ENCODE measurements around the gene ATXN7.

The ATXN7 gene

DNA sequence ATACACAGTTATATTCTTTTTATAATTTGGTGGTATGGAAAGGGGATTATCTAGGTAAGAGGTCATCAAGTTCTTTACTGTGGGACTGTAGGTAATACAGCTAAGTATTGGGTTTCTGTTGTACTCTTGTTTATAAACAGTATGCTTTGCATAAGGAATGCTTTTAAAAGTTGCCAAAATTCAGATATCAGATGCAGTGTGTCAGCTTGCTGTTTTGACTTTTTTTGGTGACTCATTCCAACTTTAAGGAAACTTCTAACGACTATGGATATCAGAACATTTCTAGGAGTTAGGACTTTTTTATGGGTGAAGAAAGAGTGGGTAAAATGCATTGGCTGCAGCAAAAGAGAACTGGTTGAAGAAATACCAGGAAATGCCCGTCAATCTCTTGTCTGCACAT is 45.8 kb downstream of the ATXN7 start:
- no peak for DNase-seq

DNA sequence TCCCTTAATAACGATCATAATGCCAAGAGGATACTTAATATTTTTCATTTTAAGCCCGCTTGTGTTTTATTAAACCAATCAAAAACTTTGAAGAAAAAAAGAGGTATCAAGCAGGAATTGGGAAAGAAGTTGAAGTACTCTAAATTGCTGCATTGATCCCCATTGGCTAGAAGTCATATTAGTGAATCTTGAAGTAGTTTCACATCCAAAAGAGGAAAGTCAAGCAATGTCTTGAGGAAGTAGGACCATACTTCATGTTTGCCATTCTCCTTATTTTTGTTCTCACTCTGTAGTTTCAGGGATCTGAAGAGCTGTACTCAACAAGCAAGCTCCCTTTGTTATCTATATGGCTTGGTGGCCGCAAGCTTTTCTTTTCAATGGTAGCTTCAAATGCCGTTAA is 46.3 kb downstream of the ATXN7 start:
- DNase-seq = no peak

DNA sequence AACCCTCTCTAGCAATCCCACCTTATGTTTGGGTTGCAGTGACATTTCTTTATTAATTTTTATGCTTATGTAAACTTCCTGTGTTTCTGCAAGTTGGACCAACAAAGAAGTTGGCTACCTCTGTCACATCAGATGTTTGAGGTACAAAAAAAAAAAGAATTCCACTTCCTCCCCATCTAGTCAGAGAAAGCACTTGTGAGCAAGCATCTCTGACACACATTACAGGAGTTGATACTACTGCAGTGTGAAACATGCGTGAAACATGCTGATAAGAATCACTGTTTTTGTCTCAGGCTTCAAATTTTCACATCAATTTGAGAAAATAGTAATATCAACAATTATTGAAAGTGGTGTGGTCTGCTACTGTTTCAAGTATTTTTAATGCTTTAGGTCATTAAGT is 47.2 kb downstream of the ATXN7 start:
- peak; percentile 63 for DNase-seq

DNA sequence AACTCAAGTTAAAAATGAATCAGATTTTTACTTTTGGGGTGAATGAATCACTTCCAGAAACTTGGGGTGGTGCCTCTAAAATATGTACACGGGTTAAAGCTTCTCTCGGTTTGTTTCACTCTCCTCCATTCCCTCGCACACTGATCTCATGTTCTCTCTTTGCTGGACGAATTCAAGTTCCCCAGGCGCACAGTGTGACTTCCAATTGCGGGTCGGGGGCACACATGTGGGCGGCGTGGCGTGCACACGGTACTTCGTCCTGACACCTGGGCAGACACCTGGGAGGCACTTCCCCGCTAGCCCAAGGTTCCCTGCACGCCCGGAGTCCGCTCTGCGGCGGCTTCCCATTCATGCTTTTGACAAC is 47.8 kb downstream of the ATXN7 start:
- DNase-seq = no peak

DNA sequence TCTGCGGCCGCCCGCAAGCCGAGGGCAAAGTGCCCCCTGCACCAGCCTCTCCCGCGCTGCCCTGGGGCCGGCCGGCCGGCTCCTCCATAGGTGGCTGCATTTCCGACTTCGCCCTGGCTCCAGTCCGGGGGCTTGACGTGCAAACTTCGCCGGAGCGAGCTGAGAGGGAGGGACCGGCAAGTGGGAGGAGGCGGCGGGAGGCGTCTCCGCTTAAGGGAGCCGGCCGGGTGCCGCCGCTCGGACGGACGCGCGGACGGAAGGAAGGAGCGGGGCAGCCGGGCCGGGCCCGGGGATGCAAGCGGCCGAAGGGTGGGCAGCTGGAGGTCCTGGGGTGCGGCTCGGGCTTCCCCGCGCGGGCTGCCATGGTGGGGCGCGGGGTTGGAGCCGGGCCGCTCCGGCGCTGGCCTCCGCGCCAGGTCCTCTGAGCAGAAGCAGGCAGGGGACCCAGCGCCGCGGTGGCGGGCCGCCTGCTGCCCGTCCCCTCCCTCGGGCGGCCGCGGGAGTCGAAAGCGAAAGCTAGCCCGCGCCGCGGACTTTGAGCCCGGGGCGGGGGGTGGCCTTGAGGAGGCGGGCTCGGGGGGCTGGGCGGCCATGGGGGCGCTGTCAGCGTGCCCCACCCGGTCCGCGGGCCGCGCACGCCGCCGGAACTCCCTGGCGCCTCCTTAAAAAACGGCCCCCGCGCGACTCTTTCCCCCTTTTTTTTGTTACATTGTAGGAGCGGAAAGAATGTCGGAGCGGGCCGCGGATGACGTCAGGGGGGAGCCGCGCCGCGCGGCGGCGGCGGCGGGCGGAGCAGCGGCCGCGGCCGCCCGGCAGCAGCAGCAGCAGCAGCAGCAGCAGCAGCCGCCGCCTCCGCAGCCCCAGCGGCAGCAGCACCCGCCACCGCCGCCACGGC is 48.5 kb downstream of the ATXN7 start, which contains the start of gene SCAANT1:
Gene SCAANT1, minus strand, starts transcription at position 511 of the 895 bp plus-strand sequence.
- peak; percentile 89 for DNase-seq

DNA sequence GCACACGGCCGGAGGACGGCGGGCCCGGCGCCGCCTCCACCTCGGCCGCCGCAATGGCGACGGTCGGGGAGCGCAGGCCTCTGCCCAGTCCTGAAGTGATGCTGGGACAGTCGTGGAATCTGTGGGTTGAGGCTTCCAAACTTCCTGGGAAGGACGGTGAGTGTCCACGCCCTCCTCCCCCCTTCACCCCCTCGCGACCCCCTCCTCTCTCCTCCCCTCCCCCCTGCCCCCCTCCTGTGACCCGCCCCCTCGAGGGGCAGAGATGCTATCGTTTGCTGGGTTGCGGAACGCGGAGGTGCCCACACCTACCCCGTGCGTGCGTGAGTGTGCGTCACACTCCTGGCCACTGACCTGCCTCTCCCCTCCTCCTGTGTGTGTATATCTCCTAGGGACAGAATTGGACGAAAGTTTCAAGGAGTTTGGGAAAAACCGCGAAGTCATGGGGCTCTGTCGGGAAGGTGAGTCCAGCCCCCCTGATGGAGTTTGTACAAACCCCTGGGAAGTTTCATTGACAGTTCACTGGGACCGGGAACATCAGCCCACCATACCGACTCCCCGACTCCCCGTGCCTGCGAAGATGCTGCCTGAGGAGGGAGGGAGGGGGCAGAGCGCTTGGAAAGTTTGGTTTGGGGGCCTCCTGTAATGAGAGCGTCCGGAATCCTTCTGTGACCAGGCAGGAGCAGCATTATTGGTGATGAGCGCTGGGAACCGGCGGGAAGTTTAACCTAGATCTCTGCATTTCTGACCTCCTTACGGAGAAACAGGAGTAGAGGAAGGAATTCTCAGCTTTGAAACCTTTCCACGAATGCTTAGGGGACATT is 49.3 kb downstream of the ATXN7 start:
- peak; percentile 68 for DNase-seq

DNA sequence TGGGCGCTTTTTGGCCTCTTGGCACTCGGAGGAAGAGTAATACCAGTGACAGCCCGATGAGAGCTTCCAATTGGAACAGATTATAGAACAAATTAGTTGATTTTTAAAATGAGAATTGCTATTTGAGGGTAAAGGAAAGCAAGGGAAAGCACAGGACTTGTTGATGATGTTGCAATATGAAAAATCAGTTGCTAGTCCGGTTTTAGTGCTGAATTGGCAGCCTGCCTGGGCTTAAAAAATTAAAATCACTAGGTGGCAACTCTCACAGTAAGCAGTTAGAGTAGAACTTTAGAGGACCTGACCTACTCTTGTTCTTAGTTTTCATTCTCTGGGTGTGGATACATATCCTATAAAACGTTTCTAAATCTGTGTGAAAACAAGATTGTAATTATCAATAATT is 50.6 kb downstream of the ATXN7 start:
- no peak for DNase-seq

DNA sequence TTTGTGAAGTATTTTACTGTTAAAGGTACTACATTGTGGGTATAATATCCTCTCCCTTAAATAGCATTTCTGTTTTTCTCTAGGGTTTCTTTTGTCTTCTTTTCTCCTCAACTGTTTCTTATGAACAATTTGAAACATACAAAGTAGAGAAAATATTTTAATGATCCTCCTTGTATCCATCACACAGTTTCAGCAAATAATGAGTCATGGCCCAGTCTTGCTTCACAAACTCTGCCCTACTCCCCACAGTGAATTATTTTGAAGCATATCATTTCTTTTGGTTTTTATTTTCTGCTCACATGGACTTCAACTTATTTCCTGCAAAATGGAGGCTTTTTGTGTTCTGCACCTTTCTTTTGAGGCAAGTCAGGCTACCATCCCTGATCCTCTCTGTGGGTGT is 54.7 kb downstream of the ATXN7 start:
- DNase-seq = no peak

DNA sequence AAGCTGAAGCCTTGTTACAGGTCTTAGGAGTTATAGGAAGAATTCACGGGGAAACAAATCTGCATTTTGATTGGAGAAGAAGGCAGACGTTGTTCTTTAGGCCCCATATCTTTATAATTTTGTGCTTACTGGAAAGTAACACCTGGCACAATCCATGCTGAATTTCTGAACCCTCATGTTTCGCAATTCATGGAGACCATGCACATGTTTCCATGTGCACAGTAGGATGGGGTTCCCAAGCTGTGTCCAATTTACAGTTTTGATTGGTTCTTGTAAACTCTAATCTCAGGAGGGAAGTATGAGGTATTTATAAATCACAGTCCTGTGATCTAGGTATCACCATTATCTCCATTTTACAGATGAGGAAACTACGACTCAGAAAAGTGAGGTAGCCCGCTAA is 56.3 kb downstream of the ATXN7 start:
- no peak for DNase-seq

DNA sequence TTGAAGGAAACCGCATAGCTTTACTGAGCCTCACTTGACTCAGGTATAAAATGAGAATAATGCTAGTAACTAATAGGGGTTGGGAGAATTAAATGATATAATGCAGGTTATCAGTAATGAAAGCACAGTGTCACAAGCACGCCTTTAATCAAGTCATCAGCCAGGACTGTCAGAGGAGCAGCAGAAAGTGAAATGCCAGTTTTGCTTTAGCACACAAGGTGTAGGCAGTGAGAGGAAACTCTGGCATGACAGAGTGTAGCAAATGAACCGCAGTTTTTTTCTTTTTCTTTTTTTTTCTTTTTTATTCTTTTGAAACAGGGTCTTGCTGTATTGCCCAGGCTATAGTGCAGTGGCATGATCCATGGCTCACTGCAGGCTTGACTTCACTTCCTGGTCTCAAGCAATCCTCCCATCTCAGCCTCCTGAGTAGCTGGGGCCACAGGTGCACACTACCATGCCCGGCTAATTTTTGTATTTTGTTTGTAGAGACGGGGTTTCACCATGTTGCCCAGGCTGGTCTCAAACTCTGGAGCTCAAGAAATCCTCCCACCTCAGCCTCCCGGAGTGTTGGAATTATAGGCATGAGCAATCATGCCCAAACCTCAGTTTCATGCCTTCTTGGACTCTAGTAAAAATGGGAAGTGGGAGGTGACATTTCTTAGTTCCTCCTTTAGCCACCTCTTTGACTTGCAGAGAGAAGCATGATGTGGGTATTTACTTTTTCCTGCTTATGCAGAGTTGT is 58.2 kb downstream of the ATXN7 start:
- no peak for DNase-seq

DNA sequence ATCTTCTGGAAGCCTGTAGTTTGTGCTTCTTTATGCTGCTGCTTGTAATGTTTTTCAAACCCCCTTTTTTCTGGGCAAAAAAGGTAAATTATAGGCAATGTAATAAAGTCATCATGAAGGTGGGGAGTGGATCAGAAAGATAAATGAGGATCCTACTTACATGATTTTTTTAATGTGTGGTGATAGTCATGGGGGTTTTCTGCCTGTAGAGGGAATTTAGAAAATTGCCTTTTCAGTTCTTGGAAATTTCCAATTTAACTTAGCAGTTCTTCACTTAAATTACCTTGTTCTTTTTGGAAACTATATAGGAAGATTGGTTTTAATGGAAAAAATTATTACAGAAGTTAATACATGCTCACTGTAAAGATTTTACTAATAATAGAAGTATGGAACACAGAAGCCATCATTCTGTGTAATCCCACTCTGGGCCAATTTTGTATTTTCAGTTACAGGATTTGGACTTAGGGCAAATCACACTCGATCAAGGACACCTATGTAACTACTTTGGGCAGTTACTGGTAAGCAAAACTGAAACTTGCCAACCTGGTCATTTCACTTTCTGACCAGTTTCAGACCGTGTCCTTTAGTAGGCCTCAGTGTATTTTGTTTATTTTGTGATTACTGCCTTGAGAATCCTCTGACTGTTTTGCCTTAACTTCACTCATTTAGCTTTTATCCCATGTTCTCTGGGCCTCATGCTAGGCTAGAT is 59.0 kb downstream of the ATXN7 start:
- no peak for DNase-seq

DNA sequence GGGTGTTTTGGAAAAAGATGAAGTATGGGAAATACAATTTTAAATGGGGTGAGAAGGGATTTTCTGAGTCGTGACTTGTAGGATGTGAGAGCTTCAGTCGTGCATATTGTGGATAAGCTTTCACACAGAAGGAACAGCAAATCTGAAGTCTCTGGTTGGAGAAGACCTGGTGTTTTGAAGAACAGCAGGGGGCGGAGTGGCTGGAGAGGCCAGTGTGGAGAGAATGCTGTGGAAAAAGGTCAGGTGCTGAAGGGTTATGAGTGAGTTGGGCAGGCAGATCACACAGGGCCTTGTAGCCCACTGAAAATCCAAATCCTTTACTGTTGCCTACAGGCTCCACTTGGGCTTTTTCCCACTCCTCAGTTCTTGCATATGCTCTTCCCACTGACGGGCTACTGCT is 62.6 kb downstream of the ATXN7 start:
- DNase-seq = no peak

DNA sequence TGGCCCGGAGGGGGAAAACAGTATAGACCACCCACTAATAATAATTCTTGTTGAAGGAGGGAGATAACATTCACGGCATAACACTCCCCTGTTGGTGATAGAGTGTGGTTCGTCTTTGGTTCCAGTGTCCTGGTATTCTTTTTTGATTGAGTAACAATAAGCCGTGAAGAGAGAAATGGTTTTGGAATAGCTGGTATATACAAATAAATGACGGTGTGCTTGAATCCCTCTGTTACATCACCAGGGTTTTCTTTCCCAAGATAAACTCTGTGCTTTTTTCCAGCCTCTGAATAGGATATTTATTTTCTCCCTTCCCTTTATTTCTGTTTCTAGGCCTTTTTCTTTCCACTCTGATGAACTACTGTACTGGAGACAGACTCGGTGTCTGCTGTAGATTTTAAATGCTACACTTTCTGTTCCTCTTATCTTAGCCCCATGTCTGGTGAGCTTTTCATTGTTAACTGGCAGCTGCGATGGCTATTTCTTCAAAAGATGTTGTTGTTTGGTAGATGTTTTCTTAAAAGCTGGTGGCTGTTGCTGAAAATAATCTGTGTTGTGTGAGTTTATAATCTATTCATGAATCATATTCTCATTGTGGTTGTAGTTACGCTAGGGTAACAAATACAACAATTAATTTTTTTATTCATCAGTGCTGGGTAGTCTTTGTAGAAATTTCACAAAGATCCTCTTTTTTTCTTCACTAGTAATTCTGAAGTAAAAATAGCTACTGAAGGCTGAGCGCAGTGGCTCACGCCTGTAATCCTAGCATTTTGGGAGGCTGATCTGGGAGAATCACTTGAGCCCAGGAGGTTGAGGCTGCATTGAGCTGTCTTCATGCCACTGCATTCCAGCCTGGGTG is 64.0 kb downstream of the ATXN7 start:
- DNase-seq = no peak

DNA sequence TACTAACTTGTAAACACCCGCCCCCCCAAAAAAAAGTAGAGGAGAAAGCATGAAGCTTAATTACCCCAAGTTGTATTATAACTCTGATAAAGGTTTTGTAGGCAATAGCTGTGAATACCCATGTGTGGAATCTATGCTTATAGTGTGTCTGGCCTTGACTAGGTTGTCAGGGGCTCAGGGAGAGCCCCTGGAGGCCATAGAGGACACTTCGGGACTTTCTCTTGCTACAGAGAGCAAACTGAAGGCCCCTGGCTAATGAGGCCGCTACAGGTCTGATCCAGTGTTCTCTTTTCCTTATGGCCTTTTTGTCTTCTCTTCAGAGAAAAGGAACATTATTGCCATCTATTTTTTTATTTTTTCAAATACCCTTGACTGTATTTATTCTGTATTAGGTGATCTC is 67.6 kb downstream of the ATXN7 start:
- DNase-seq = no peak

DNA sequence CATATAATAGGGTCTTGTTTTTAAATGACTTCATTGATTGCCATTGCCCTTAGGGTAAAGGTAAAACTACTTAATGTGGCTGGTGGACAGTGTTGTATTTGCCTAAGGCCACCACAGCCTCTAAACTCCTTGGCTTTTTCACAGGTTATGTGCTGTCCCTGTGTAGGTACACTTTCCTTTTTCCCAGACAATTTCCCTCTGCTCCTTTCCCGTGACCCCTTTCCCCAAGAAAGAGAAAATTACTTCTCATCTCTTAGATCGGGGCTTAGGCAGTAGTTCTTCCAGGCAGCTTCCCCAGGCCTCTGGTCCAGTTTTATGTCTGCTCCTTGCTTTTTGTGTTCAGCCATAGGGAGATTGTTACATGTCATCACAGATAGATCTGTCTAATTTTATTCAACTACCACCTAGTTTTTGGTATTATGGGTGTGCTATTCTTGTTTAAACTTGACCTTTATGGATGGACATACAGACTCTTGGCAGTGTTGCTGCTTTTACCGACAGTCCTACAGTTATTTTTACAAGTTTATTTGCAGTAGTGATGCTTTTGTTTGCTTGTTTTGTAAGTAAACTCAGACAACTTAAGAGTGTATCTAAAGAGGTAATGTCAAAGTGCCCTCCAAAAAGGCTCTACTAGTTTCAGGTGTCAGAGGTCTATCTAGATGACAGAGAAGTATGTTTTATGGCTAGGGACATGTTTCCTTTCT is 69.0 kb downstream of the ATXN7 start:
- DNase-seq = no peak

DNA sequence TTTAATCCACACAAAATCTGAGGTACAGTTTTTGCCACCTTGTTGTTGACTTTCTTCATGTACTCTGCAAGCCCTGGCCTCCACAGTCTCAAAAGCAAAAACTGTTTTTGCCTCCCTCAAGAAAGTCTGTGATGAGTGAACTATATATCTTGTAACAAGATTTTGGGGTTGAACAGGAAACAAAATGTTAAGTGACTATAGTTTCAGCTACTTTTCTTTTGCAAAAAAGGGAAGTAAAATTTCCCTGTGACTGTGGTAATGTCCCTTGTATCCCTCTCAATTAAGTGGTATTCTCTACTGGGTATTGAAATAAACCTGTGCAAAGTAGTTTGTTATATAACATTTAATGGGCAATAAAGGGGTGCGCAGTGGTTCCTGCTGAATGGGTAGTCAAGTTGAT is 69.8 kb downstream of the ATXN7 start:
- no peak for DNase-seq

DNA sequence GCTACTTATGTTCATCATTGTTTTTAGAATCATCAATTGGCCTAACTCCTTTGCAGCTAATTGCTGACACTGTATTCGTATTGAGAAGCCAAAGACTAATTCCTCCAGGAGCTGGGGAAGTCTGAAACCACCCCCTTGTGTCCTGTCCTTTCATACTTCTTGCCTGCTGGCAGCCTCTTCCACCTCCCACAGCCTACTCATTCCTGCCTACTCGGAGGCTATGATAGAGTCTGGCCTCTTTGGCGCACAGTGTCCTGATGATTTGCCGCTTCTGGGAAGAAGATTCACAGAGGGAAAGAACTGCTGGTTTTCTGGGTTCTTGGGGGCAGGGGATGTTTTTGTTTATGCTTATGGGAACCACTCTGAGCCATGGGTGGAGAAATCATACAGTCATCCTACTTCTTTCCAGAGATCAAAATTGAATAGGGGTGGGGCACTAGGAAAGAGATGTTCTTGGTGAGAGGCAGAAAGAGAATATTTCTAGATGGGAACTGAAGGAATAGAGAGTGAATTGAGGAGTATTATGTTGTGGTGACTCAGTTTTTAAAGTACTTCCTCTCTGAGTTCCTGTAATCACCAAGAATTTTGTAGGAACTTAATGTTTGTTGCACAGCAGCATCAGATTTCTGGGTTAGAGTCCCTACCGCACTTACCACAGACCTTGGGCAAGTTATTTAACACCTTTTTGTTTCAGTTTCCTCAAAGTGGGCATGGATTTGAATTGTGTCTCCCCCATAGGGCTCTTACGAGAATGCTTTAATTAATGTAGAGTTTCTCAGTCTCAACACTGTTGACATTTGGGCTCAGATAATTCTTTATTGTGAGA is 70.6 kb downstream of the ATXN7 start:
- DNase-seq = peak; percentile 59

DNA sequence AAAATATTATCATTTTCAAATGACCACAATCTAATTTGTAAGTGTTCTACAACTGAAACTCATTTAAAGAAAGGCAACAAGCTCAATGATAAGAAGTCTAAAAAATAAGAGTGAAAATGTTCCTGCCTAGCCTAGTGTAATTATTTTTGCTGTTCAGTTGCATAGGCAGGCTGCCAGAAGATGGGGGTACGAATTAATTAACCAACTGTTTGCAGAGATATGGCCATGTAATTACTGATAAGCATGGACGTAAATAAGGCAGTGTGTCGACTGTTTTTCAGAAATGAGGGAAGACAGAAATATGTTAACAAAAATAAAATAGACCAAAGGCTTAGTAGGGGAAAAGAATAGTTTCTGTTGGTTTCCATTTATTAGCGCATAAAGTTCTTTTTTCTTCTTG is 73.3 kb downstream of the ATXN7 start:
- DNase-seq = no peak

DNA sequence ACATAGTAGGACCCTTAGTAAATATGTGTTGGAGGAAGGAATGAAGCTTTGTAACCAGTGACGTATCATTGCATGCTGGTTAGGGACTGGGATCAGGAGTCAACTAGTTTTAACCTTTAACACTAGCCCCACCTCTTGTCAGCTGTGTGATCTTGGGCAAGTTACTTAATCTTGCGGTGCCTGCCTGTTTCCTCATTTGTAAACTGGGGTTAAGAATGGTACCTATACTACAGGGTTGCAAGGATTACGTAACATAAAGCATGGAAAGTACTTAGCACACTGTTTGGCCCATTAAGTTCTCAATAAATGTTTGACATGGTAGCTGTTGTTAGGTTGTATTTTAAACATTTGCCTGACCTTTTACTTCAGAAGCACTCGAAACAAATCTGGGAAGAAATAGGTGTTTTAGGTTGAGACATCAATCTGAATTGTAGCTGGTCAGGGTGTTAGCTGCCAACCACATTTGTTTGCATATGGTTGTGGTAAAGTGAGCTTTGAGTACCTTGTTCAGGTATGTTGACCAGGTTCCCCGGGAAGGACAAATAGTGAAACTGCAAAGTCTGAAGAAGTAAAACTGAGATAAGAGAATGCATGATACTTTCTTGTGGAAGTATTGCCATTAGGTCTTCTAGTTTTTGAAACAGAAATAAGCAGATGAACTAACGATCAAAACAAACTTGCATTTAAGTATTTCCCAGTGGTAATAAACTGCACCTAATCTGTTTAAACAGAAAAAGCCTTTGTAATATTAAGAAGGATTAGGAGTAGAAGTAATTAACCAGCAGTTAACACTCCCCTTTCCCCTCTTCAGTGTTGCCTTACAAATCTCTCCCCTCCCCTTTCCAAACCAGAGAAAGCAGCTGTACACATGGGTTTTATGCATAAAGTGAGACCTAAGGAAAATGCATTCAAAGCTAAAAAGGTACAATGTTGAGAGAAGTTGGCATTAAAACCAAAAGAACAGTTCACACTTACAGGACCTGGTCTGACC is 74.3 kb downstream of the ATXN7 start:
- DNase-seq = peak; percentile 30
